Activated CD8-positive, alpha-beta memory T cell treated with anti-CD3 and anti-CD28 coated beads, Interleukin-2, amount 50 U/mL, for 1 hour (primary cell): ENCODE measurements around the gene CIZ1.

Source experiments
- DNase-seq: peaks from one replicate; pipeline ENCODE4 v3.0.0-alpha.2; 2020; ENCODE audit errors: extremely low read depth

The CIZ1 gene

GRCh38 chr9:128163027-128163515 is 28.3 kb downstream of the CIZ1 start:
- no peak for DNase-seq

GRCh38 chr9:128162215-128163026 is 29.0 kb downstream of the CIZ1 start:
- DNase-seq = no peak

- no peak for DNase-seq
These were observed 30.0 kb downstream of the CIZ1 start for GRCh38 chr9:128161215-128161902.

GRCh38 chr9:128160603-128160987 is 30.8 kb downstream of the CIZ1 start:
- DNase-seq = no peak

- DNase-seq = peak; percentile 76
These were observed 31.4 kb downstream of the CIZ1 start, which contains the start of gene BBLN for GRCh38 chr9:128159784-128160602. BBLN (plus strand) TSS chr9:128160265; CDS start chr9:128160408, 143 bp downstream.

GRCh38 chr9:128159522-128159783 is 31.9 kb downstream of the CIZ1 start:
- no peak for DNase-seq

- DNase-seq = no peak
These were observed 35.5 kb downstream of the CIZ1 start for GRCh38 chr9:128155736-128156500.

GRCh38 chr9:128153947-128154695 is 37.3 kb downstream of the CIZ1 start:
- DNase-seq = no peak

GRCh38 chr9:128153060-128153946 is 38.1 kb downstream of the CIZ1 start:
- DNase-seq = no peak

- DNase-seq = no peak
These were observed 39.0 kb downstream of the CIZ1 start for GRCh38 chr9:128152133-128153059.

- no peak for DNase-seq
These were observed 39.9 kb downstream of the CIZ1 start for GRCh38 chr9:128151309-128152132.

GRCh38 chr9:128150594-128151308 is 40.6 kb downstream of the CIZ1 start:
- no peak for DNase-seq

GRCh38 chr9:128149951-128150593 is 41.3 kb downstream of the CIZ1 start:
- no peak for DNase-seq

GRCh38 chr9:128149001-128149701 is 42.2 kb downstream of the CIZ1 start, which contains the start of gene LCN2:
LCN2 (plus strand) TSS chr9:128149453; CDS start chr9:128149526, 73 bp downstream.
- no peak for DNase-seq

- DNase-seq = no peak
These were observed 42.8 kb downstream of the CIZ1 start for GRCh38 chr9:128148509-128149000.
